HG02678 (cell line): ENCODE data around the gene GGT6.

ENCODE experiments used
- ATAC-seq: cut with Tn5 transposase; IDR thresholded peaks from one replicate; pipeline ENCODE4 v1.9.1; 2021; ENCODE audit warnings: mild to moderate bottlenecking, moderate library complexity; ENCODE audit not compliant: unreplicated experiment

GGT6 gene

DNA sequence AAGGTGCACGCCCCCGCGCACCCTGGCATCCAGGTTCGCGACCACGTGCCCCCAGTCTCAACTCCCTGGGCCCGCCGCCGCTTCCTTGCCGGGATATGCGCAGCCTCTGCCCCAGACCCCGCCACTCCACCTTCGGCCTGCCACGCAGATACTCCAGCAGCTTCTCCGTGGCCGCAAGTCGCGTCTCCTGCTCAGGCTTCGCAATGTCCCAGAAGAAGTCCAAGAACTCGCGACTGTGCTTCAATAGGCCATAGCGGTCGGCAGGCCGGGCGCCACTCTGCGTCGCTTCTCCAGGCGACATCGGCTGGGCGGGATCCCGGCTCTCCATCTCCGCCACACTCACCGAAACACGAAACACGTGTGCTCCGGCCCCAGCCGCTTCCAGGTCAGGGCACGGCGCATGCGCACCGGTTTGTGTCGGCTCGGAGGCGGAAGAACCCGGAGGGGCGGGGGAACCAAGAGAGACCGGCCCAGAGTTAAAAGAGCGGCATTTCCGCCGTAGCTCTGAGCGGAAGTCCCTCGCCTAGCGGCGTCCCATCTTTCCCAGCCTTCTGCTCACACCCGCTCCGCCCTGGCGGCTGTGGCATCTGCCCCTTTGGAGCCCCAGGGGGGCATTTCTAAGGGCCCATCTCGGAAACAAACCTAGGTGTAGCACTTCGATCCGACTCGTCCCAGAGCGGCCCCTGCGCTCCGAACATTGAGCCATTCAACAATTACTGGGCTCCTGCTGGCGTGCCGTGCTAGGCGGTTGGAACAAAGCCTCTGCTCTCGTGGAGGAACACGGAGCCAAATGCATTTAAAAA lies 5.2 kb downstream of the GGT6 start, which contains the start of gene MYBBP1A:
Gene MYBBP1A (minus strand): TSS at position 388 of the 803 bp plus-strand sequence. CDS start 60 bp downstream, at position 328.
- peak; percentile 88 for ATAC-seq

- ATAC-seq: no peak
Observed at GRCh38 chr17:4554441-4554996, 5.9 kb downstream of the GGT6 start.

DNA sequence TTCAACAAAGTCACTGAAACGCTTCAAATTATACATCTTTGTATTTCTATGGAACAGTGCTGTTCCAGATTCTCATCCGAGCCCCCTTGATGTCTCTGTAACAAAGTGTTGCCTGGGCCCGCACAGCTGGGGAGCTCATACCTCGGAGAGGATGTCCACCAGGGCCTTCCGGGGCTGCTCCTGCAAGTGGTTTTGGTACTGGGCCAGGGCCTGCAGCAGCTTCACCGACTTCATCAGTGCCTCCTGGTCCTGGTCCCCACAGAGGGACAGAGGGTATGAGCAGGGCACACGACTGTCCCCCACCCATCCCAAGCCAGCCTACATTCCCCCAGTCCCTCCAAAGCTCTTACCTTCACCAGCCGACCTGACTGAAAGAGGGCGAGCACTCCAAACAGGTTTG lies 6.7 kb downstream of the GGT6 start:
- no peak for ATAC-seq

DNA sequence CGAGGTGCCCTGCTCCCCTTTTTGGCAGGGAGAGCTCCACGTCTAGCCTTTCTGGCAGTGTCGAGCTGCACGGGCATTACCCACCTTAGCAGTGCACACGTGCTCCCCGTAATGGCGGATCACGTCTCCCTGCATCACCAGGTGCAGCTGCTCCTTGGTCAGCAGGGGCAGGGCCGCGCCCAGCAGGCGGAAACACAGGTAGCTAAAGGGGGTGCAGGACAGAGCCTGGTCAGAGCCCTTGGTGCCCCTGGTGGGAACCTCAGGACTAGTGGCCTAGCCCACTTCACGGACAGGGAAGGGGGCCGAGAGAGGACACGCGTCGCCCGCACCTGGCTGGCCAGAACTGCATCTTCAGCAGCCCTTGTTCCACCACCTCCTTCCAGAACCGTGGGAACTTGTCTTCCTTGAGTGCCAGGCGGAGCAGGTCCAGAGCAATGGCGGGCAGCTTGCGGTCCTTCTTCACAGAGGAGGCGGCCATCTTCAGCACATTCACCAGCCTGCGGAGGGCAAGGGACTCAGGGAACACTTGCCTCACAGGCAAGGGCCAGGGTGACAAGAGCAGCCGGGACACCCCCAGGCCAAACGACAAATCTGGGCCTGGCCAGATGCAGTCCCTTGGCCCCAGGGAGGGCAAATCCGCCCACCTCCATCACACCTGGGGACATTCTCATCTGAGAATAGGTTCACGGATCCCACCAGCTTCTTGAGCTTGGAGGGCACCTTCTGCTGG lies 8.4 kb downstream of the GGT6 start:
- no peak for ATAC-seq

- no peak for ATAC-seq
Observed at GRCh38 chr17:4551141-4551540, 9.2 kb downstream of the GGT6 start.

DNA sequence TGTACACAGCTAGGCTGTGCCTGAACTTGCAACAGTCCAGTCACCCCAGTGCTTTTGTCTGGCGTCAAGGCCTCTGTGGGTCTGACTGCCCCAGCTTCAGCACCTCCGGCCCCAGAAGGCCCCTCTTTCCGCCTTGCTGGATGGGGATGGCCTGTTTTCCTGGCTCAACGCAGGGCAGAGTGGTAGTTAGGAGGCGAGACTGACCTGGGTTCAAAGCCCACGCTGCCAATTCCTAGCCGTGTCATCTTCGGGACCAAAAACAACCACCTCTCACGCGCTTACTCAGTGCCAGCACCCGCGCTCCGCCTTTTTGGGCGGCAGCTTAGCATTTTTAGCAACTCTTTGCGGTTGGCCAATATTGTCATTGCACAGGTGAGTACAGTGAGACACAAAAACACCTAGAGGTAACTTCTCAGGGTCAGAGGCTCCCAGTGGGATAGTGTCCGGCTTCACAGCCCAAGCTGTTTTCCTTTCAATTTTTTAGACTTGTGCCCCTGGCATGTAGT lies 9.8 kb downstream of the GGT6 start:
- ATAC-seq: no peak

- no peak for ATAC-seq
Observed at GRCh38 chr17:4549781-4550533, 10.4 kb downstream of the GGT6 start.

DNA sequence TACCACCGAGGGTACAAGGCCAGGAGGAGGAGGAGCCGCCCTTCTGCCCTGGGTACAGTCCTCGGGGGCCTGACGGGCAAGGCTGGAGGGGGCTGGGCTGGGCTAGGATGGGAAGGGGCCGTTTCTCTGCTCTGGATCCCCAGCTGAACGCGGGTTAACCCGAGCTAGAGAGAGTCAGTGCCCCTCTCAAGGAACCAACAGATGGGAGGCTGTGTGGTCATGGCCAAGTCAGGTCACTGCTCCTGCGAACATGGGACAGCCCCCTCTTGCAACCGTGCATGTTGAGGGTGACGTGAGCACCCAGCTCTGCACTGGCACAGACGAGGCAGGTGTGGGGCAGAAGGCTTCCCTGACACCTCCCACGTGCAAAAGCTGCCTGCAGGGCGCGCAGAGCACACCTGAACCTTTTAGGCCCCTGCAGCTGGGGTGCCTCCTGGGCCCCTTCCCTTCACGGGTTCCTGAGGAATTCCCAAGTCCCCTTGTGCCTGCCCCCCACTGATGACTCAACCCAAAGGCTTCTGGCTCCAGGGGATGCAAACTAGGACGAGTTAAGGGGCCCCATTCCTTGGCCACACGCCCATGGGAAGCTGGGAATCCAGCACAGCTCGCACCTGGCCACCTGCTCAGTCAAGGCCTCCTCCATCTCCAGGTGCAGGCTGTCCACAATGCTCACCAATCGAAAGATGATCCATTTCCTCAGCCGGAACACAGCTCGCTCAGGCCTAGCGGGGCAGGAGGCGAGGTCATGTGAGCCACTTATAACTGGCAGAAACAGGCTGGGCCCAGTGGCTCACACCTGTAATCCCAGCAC lies 11.5 kb downstream of the GGT6 start:
- ATAC-seq: no peak

- ATAC-seq: no peak
Observed at GRCh38 chr17:4548061-4548461, 12.3 kb downstream of the GGT6 start.

DNA sequence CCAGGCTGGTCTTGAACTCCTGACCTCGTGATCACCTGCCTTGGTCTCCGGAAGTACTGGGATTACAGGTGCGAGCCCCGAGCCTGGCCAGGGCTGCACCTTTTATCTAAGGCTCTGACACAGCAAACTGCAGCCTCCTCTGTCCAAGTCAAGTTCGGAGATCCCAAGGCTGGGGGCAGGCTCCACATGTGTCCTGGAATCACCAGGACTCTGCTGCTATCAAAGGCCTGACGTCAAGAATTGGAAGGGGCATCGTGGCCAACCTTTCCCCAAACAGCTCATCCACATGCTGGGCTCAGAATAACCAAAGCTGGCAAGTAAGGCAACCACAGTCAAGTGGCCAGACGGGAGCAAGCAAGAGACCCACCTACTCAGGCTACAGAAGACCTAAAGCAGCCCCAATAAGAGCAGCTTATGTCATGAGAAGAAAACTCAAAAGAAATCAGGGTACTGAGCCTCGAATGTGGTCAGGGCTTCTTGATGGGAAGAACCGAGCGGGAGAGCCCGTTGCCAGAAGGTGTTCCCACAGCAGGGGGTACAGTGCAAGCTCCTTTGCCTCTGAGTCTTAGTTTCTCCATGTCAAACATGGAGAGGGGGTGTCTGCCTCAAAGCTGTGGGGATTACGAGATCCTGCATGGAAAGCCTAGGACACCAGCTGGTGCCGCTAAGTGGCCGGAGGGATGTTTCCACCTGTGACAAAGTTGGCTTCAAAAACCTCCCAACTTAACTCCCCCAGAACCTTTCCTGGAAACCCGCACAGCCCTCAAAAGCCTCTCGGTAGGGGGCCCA lies 13.1 kb downstream of the GGT6 start:
- ATAC-seq: no peak

DNA sequence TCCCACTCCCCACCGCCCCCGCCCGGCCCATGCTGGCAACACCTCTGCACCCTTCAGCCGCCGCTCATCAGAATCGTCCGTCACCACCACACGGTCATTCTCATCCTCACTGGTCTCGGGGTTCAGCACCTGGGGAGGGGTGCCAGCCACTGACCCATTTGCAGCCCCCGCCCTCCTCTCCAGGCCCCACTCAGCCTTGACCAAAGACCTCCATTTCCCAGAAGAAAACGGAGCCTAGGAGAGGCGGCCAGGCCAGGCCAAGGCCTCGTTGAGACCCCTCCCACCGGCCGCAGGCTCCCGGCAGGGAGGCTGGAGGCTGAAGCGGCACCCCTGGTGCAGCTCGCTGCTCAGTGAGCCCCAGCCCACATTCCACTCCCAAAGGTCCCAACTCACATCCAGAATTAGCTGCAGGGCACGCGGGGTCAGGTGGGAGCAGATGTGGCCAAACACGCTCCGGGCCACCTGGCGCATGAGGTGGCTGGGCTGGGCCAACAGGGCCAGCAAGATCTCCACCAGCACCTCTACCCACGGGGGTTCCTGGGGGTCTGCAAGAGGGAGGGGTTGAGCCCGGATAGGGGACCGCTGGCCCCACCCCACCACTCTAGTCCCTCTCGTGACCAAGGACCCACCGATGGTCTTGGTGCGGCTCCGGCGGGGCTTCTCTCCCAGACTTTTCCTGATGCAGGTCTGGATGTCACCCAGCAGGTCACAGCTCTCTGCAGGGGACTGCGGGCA lies 15.0 kb downstream of the GGT6 start:
- ATAC-seq: no peak

DNA sequence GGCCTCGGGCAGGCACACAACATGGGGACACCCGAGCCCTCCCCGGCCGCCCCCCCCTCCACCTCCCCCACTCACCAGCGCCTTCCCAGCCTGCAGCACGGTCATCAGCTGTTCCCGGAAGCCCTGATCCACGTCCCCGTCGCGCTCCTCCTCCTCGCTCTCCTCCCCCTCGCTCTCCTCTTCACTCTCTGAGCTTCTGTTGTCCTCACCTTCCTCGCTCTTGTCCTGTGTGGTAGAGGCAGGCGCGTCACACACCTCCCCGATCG lies 15.5 kb downstream of the GGT6 start:
- no peak for ATAC-seq

DNA sequence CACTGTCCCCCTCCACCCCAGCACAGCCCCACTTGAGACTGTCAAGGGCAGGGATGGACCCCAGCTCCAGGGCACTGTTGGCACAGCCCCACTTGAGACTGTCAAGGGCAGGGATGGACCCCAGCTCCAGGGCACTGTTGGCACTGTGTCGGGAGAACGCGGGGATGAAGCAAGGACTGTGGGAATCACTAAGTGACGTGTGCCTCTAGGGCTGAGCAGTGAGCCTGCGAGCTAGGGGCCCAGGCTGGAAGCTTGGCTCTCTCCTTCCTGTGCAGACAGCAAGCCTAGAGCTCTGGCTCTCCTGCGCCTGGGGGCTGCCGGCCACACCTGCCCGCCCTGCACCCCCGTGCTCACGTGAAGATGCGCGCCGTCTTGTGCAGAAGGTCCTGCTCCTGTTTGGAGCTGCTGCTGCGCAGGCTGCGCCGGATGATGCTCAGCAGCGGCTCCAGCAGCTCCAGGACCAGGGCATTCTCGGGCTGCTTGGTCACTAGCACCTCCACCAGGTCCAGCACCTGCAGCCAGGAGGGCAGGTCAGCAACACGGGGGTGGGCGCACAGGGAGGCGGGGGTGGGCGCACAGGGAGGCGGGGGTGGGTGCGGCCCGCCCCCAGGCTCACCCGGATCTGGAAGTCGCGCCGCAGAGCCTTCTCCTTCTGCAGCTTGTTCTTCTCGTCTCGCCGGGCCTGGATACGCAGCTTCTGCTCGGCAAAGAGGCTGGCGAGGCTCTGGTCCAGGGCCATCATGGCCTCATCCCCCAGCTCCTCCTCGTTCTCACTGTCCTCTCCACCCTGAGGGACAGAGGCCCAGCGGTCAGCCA lies 16.0 kb downstream of the GGT6 start:
- no peak for ATAC-seq

DNA sequence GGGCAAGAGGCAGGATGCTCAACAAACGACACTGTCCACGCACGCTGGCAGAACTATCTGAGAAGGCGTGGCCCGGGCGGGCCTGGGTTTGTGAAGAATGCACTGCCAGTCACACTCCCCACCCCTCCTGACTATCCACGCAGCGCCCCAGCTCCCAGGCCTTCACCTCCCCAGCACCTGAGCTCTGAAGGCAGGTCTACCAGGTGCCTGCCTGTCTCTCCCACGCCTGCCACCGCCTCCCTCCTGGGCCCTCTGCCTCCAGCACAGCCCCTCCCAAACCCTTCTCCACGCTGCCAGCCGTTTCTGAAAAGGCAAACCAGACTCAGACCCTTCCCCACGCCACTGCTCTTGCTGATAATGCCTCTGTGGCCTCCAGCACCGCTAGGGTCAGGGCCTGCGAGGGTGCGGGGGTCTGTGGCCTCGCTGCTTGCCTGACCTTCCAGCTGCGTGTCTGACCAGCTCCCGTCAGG lies 16.8 kb downstream of the GGT6 start:
- no peak for ATAC-seq

- no peak for ATAC-seq
Observed at GRCh38 chr17:4542726-4543191, 17.6 kb downstream of the GGT6 start.

DNA sequence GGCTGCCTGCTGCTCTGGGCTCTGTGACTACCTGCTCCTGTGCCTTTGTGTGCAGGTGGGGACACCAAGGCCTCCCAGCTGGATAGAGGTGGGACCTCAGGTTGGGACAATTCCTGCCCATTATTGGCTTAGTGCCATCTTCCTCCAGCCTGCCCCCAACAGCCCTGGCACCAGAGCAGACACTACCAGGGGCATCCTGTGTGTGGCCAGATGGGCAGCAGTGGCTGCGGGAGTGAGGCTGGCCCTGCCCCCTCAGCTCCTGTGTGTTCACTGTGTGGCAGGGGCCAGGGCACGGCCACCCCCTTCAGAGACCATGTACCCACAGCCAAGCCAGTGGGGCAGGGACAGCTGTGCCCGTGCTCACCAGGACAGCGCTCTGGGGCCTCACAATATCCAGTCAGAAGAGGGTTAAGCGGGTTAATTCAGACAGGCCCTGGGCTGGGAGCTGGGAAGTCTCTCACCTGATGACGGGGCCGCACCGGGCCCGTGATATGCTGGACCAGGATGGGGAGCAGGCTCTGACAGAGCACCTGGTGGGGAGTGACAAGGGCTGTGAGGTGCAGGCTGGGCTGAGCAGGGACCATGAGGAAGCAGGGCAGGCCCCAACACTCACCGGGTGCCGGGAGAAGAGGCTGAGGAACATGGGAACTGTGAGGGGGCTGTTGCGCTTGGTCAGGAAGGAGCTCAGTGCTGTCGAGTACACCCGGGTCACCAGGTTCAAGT lies 18.2 kb downstream of the GGT6 start:
- ATAC-seq: no peak

DNA sequence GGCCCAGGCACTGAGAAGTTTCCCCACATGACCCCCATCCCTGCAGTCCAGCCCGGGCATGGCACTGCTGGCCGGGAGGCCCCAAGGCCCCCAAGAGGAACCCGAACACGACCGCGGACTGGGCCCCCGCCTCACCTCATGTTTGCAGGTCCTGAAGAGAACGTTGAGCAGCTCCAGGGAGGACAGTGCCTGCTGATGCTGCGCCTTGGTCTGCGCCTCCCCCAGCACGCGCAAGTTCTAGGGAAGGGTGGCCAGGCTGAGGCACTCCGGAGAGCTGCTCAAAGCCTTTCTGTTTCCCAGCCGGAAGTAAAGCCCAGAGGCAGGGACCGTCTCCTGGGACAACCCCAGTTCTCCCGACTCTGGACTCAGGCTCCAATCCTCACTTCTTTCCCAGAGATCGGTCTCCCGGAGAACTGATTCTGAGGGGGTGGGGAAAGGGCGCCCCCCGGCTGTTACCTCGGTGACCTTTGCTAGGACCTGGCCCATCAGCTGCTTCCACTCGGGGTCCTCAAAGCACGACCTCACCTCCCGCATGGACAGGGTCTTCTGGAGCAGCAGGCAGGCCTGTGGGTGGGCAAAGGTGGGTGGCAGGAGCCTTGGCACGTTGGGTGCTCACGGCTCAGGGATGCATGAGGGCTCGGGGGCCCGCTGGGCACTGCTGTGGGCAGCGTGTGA lies 18.9 kb downstream of the GGT6 start:
- no peak for ATAC-seq
